A549 (cell line): Measurements from ENCODE around the gene DISP3. TPM values are rescaled to one million over a fixed set of nuclear protein-coding genes. Genes with fewer than 3 reads are reported as not detected.

Experiments used
- ATAC-seq, 2 experiments: fragments of 200-7000 bp in 1 of 2; fragments of >200 bp in 1 of 2; cut with Nextera tagmentation in 1 of 2; cut with Tn5 transposase in 1 of 2; 3 replicates each; pipeline versions ENCODE4 v1.8.0 to v1.9.1; 2018 to 2020; ENCODE audit warnings: mild to moderate bottlenecking in 1 of 2, moderate library complexity in 1 of 2
- CTCF ChIA-PET: fragments of 300-600 bp; sonication (Branson Sonifier 250); formaldehyde crosslinking; extraction: SDS; loops from one replicate; lab custom pipeline; 2021; ENCODE audit warnings: antibody characterized with exemption, inconsistent platforms; lab: Yijun Ruan, JAX
- POLR2A ChIA-PET: fragments of 350-600 bp; formaldehyde crosslinking; extraction: SDS; loops from one replicate; lab custom pipeline; 2021; ENCODE audit warnings: antibody characterized with exemption, inconsistent platforms; lab: Yijun Ruan, JAX
- DNase-seq, 2 experiments: peaks; one replicate each; pipeline versions ENCODE4 v3.0.0 to v3.0.0-alpha.2; 2011 to 2016; ENCODE audit warnings: low read depth in 1 of 2, low spot score in 1 of 2
- FAIRE-seq: peaks from 2 replicates; lab custom pipeline; 2011; peaks lifted over from hg19 to GRCh38; lab: Jason Lieb, UNC
- H3K27ac ChIP-seq, 2 experiments: fragments of >200 bp; sonication (Bioruptor Twin); formaldehyde crosslinking; 3 replicates each; pipeline ENCODE4 v1.5.1; 2016 to 2017
- H3K4me1 ChIP-seq: fragments of >200 bp; sonication (Bioruptor Twin); formaldehyde crosslinking; 3 replicates; pipeline ENCODE4 v1.6.1; 2016
- H3K4me2 ChIP-seq: fragments of >200 bp; sonication (Bioruptor Twin); formaldehyde crosslinking; 3 replicates; pipeline ENCODE4 v1.6.1; 2016
- H3K4me3 ChIP-seq: fragments of >200 bp; sonication (Bioruptor Twin); formaldehyde crosslinking; 3 replicates; pipeline ENCODE4 v1.5.1; 2016
- H3K9me3 ChIP-seq: fragments of >200 bp; sonication (Bioruptor Twin); formaldehyde crosslinking; 3 replicates; pipeline ENCODE4 v1.6.1; 2016
- BHLHE40 ChIP-seq: IDR thresholded peaks from 2 replicates; pipeline ENCODE4 v1.6.1; 2012; ENCODE audit warnings: low read depth, low read length, inconsistent platforms
- CEBPB ChIP-seq, 2 experiments: fragments of >200 bp in 1 of 2; sonication (Bioruptor Twin) in 1 of 2; formaldehyde crosslinking in 1 of 2; IDR thresholded peaks; 2 replicates each; pipeline ENCODE4 v1.6.1; 2012 to 2016
- EHF ChIP-seq: fragments of 250-450 bp; sonication (Bioruptor Pico); IDR thresholded peaks from 2 replicates; pipeline ENCODE4 v1.5.0; 2020; ENCODE audit warnings: mild to moderate bottlenecking
- ELK1 ChIP-seq: fragments of 150-350 bp; IDR thresholded peaks from 2 replicates; pipeline ENCODE4 v1.6.1; 2014; ENCODE audit warnings: low read depth, mild to moderate bottlenecking, low read length
- EP300 ChIP-seq, 2 experiments: fragments of >200 bp; sonication (Bioruptor Twin); formaldehyde crosslinking; IDR thresholded peaks; 2 replicates in 1 of 2; 3 replicates in 1 of 2; pipeline ENCODE4 v1.6.1; 2016 to 2017
- FOSB ChIP-seq: fragments of 250-450 bp; sonication (Bioruptor Pico); IDR thresholded peaks from 2 replicates; pipeline ENCODE4 v1.5.0; 2020; ENCODE audit warnings: mild to moderate bottlenecking, moderate library complexity
- HES2 ChIP-seq: fragments of >200 bp; sonication (Bioruptor Twin); formaldehyde crosslinking; IDR thresholded peaks from 2 replicates; pipeline ENCODE4 v1.6.1; 2016
- HEYL ChIP-seq: fragments of 250-450 bp; sonication (Bioruptor Pico); IDR thresholded peaks from 2 replicates; pipeline ENCODE4 v1.8.0; 2021; ENCODE audit warnings: mild to moderate bottlenecking, moderate library complexity
- HMGXB4 ChIP-seq: fragments of 250-450 bp; sonication (Bioruptor Pico); IDR thresholded peaks from 2 replicates; pipeline ENCODE4 v1.5.0; 2021; ENCODE audit warnings: mild to moderate bottlenecking, moderate library complexity, borderline replicate concordance
- HOXB13 ChIP-seq: fragments of 250-450 bp; sonication (Bioruptor Pico); IDR thresholded peaks from 2 replicates; pipeline ENCODE4 v1.5.0; 2020; ENCODE audit warnings: low read depth, mild to moderate bottlenecking, moderate library complexity
- JUN ChIP-seq, 2 experiments: fragments of >200 bp; sonication (Bioruptor Twin); formaldehyde crosslinking; IDR thresholded peaks; 2 replicates in 1 of 2; 3 replicates in 1 of 2; pipeline ENCODE4 v1.6.1; 2016 to 2017
- JUNB ChIP-seq: fragments of >200 bp; sonication (Bioruptor Twin); formaldehyde crosslinking; IDR thresholded peaks from 2 replicates; pipeline ENCODE4 v1.6.1; 2016
- KDM1A ChIP-seq: fragments of 200-600 bp; sonication (generic); IDR thresholded peaks from 2 replicates; pipeline ENCODE4 v1.6.1; 2016; ENCODE audit warnings: low read depth, mild to moderate bottlenecking
- KDM5A ChIP-seq: fragments of 200-600 bp; sonication (generic); IDR thresholded peaks from 2 replicates; pipeline ENCODE4 v1.6.1; 2016; ENCODE audit warnings: antibody characterized with exemption, mild to moderate bottlenecking
- MAX ChIP-seq: IDR thresholded peaks from 2 replicates; pipeline ENCODE4 v1.6.1; 2012
- MAZ ChIP-seq: fragments of 150-350 bp; IDR thresholded peaks from 2 replicates; pipeline ENCODE4 v1.6.1; 2014; ENCODE audit warnings: antibody characterized with exemption, low read depth, low read length, borderline replicate concordance
- MYC ChIP-seq: IDR thresholded peaks from 2 replicates; pipeline ENCODE4 v1.6.1; 2012; ENCODE audit warnings: mild to moderate bottlenecking, inconsistent platforms, low read length, improper control_type of control experiment, borderline replicate concordance
- PHF8 ChIP-seq: fragments of 200-600 bp; sonication (generic); IDR thresholded peaks from 2 replicates; pipeline ENCODE4 v1.6.1; 2016; ENCODE audit warnings: low read depth, mild to moderate bottlenecking, antibody characterized with exemption, moderate library complexity, borderline replicate concordance
- POLR2AphosphoS2 ChIP-seq: conservative IDR thresholded peaks from 2 replicates; pipeline ENCODE4 v1.6.1; 2012; ENCODE audit warnings: low read length, improper control_type of control experiment, inconsistent platforms
- RARB ChIP-seq: fragments of 250-450 bp; sonication (Bioruptor Pico); IDR thresholded peaks from 2 replicates; pipeline ENCODE4 v1.8.0; 2021; ENCODE audit warnings: mild to moderate bottlenecking, moderate library complexity
- REST ChIP-seq: fragments of 200-600 bp; sonication (generic); IDR thresholded peaks from 2 replicates; pipeline ENCODE4 v1.6.1; 2016; ENCODE audit warnings: antibody characterized with exemption, mild to moderate bottlenecking, moderate library complexity
- TFCP2L1 ChIP-seq: fragments of 250-450 bp; sonication (Bioruptor Pico); IDR thresholded peaks from 2 replicates; pipeline ENCODE4 v1.5.0; 2021; ENCODE audit warnings: mild to moderate bottlenecking
- TP53 ChIP-seq: fragments of 250-450 bp; sonication (Bioruptor Pico); IDR thresholded peaks from 2 replicates; pipeline ENCODE4 v1.5.0; 2021; ENCODE audit warnings: mild to moderate bottlenecking, moderate library complexity
- ZC3H11A ChIP-seq: fragments of 450-650 bp; IDR thresholded peaks from 2 replicates; pipeline ENCODE4 v1.6.1; 2014; ENCODE audit warnings: antibody characterized with exemption, mild to moderate bottlenecking
- ZNF302 ChIP-seq: fragments of 250-450 bp; sonication (Bioruptor Pico); IDR thresholded peaks from 2 replicates; pipeline ENCODE4 v1.9.0; 2021; ENCODE audit warnings: inconsistent platforms, mild to moderate bottlenecking, moderate library complexity
- ZSCAN20 ChIP-seq: fragments of 250-450 bp; sonication (Bioruptor Pico); IDR thresholded peaks from 2 replicates; pipeline ENCODE4 v1.8.0; 2022; ENCODE audit warnings: mild to moderate bottlenecking, moderate library complexity
- WGBS: methylation state at CpG from one replicate; pipeline ENCODE4 v1.1.6; 2017; ENCODE audit errors: missing lambda C conversion rate; 5-methylcytosine and 5-hydroxymethylcytosine counted together
- polyA plus RNA-seq, 4 experiments: library from polyadenylated mRNA; depleted of rRNA in 3 of 4; stranded (reverse); fragments of >200 nt; fragmentation: RNase III in 1 of 4; extraction: RNeasy Plus Mini Kit Qiagen cat#74134 plus additional on column Dnase treatment in 1 of 4; gene quantifications; 2 replicates in 3 of 4; 3 replicates in 1 of 4; pipeline ENCODE4 v1.2.3, GENCODE V29; 2011 to 2017

Gene DISP3
- polyA plus RNA-seq, 2 of the 4 experiments (the other 2 are of a cell fraction) = 0.09 to 0.22 TPM

GRCh38 chr1:11487196-11487751 lies 8.3 kb downstream of the DISP3 start:
- TF ChIP-seq HOXB13 (CRISPR knock-in tag) (no peak), HMGXB4 (CRISPR knock-in tag) (no peak), BHLHE40 (no peak), JUN (IDR thresholded peaks at IDR 0.05) (no peak), TFCP2L1 (CRISPR knock-in tag) (no peak), MAZ (no peak), EP300 (IDR thresholded peaks at IDR 0.05) (no peak)
- POLR2A ChIA-PET = no interaction called here
- FAIRE-seq = no peak

GRCh38 chr1:11488201-11488770 lies 9.3 kb downstream of the DISP3 start:
- no peak overlapping the region for H3K4me2 ChIP-seq
- TF ChIP-seq MAX = no peak
- no peak for TF ChIP-seq HEYL (CRISPR knock-in tag)
- no peak for TF ChIP-seq TP53 (CRISPR knock-in tag)
- no peak for TF ChIP-seq ZC3H11A
- no peak for TF ChIP-seq PHF8
- no peak for TF ChIP-seq FOSB
- TF ChIP-seq, all 56 proteins: peak for 0
- Histone ChIP-seq H3K4me3 (no peak overlapping the region), H3K27ac (no peak overlapping the region), H3K9me3 (no peaks in the 10 kb centered on the region), H3K4me1 (no peaks in the 10 kb centered on the region)
- FAIRE-seq (no peak), ATAC-seq (no peak), DNase-seq (no peak)
- CTCF ChIA-PET = interaction anchor here (1.2 kb wide), 1 partner anchor 11 kb away, joined by 3 read pairs; no protein-coding TSS in a partner anchor
- WGBS = 0% methylated on average over 3 of the region's 9 CpGs
- POLR2A ChIA-PET = no interaction called here

More at GRCh38 chr1:11487196-11487751, 8.3 kb downstream of the DISP3 start:
- Histone ChIP-seq H3K9me3 (no peaks in the 10 kb centered on the region), H3K27ac (no peak overlapping the region), H3K4me1 (no peaks in the 10 kb centered on the region), H3K4me2 (no peak overlapping the region), H3K4me3 (no peak overlapping the region)
- CTCF ChIA-PET = interaction anchor here (1.0 to 1.2 kb wide), 2 partner anchors 10 to 155 kb away, joined by 3 read pairs; no protein-coding TSS in a partner anchor
- no peak for ATAC-seq
- DNase-seq = no peak
- 0% methylated on average over 3 of the region's 10 CpGs for WGBS

- CTCF ChIA-PET = interaction anchor here (1.1 kb wide), 1 partner anchor 11 kb away, joined by 3 read pairs; no protein-coding TSS in a partner anchor
- WGBS = 0% methylated on average over 3 of the region's 11 CpGs
- TF ChIP-seq JUN (IDR thresholded peaks at IDR 0.05) = no peak
- no peak for TF ChIP-seq KDM1A
- TF ChIP-seq RARB (CRISPR knock-in tag) = no peak
- TF ChIP-seq HEYL (CRISPR knock-in tag) = no peak
- TF ChIP-seq KDM5A = no peak
- TF ChIP-seq JUNB = no peak
- TF ChIP-seq MYC = no peak
- no peak for TF ChIP-seq MAX
- TF ChIP-seq EHF = no peak
- no peak for TF ChIP-seq REST
- TF ChIP-seq ZSCAN20 = no peak
- TF ChIP-seq ZNF302 (CRISPR knock-in tag) = no peak
- TF ChIP-seq POLR2AphosphoS2 = no peak
- TF ChIP-seq CEBPB (IDR thresholded peaks at IDR 0.05) = no peak
- TF ChIP-seq ELK1 = no peak
- no peak for TF ChIP-seq HES2
Observed at GRCh38 chr1:11488966-11489625, 10.1 kb downstream of the DISP3 start.

More at GRCh38 chr1:11488966-11489625, 10.1 kb downstream of the DISP3 start:
- H3K4me1 ChIP-seq = no peaks in the 10 kb centered on the region
- H3K9me3 ChIP-seq = no peaks in the 10 kb centered on the region
- no peak for DNase-seq
- FAIRE-seq = no peak
- no peak overlapping the region for H3K4me2 ChIP-seq
- no peak overlapping the region for H3K4me3 ChIP-seq
- no peak overlapping the region for H3K27ac ChIP-seq
- POLR2A ChIA-PET = no interaction called here
- no peak for ATAC-seq
